Sigmoid colon (tissue), 7 donors: ENCODE measurements around the gene TFEB. TPM values are rescaled to one million over a fixed set of nuclear protein-coding genes. Genes with fewer than 3 reads are reported as not detected.
A peak's percentile ranks its signal among the peaks of the same experiment; 100 is the strongest.

Source experiments
- DNase-seq: peaks from one replicate; pipeline ENCODE4 v3.0.0-alpha.2; 2019
- H3K27ac ChIP-seq, 4 donors: fragments of 200-600 bp; sonication (generic); one replicate each; pipeline ENCODE4 v1.5.1; 2016 to 2019; ENCODE audit warnings: mild to moderate bottlenecking in 1 of 4
- H3K27me3 ChIP-seq, 3 donors: fragments of 200-600 bp; sonication (generic); one replicate each; pipeline ENCODE4 v1.5.1; 2019; ENCODE audit warnings: mild to moderate bottlenecking in 1 of 3
- H3K36me3 ChIP-seq, 4 donors: fragments of 200-600 bp; sonication (generic); one replicate each; pipeline ENCODE4 v1.5.1; 2016 to 2019
- H3K4me1 ChIP-seq, 4 donors: fragments of 200-600 bp; sonication (generic); one replicate each; pipeline ENCODE4 v1.5.1; 2017 to 2019
- H3K4me3 ChIP-seq, 4 donors: fragments of 200-600 bp; sonication (generic); one replicate each; pipeline ENCODE4 v1.5.1; 2017 to 2019; ENCODE audit warnings: mild to moderate bottlenecking in 2 of 4, moderate library complexity in 1 of 4
- H3K9me3 ChIP-seq, 4 donors: fragments of 200-600 bp in 3 of 4; sonication (generic) in 3 of 4; one replicate each; pipeline versions ENCODE4 v1.5.1 to v1.6.1; 2013 to 2019
- CTCF ChIP-seq, 4 experiments: fragments of 450-650 bp in 3 of 4; fragments of 200-600 bp in 1 of 4; IDR thresholded peaks; one replicate each; pipeline ENCODE4 v1.5.1; 2016 to 2019; ENCODE audit warnings: antibody characterized with exemption in 4 of 4, mild to moderate bottlenecking in 3 of 4, moderate library complexity in 2 of 4
- EP300 ChIP-seq, 4 donors: sonication (generic); formaldehyde crosslinking; IDR thresholded peaks; one replicate each; pipeline ENCODE4 v1.6.1; 2017; ENCODE audit warnings: antibody characterized with exemption in 4 of 4
- POLR2A ChIP-seq, 2 donors: fragments of 450-650 bp; IDR thresholded peaks; one replicate each; pipeline ENCODE4 v1.6.1; 2016; ENCODE audit warnings: antibody characterized with exemption in 2 of 2, mild to moderate bottlenecking in 2 of 2, moderate library complexity in 2 of 2
- POLR2AphosphoS5 ChIP-seq, 4 donors: sonication (generic); formaldehyde crosslinking; IDR thresholded peaks; one replicate each; pipeline ENCODE4 v1.6.1; 2017; ENCODE audit warnings: antibody characterized with exemption in 4 of 4
- WGBS, 2 donors: extraction: QIAGEN DNeasy Blood & Tissue Kit; methylation state at CpG; one replicate each; pipeline ENCODE4 v1.1.7; 2013; 5-methylcytosine and 5-hydroxymethylcytosine counted together
- intact Hi-C: fragments of 100-400 bp; cut with DNase I; formaldehyde crosslinking; loops from one replicate; pipeline ENCODE4 v1.15.1; 2023
- polyA plus RNA-seq, 3 donors: library from polyadenylated mRNA; stranded (reverse); fragments of 200-250 nt; gene quantifications; one replicate each; pipeline ENCODE4 v1.2.3, GENCODE V29; 2013
- total RNA-seq, 4 donors: library from RNA; depleted of rRNA; stranded (reverse); fragments of >200 nt; gene quantifications; one replicate each; pipeline ENCODE4 v1.1.0, GENCODE V29; 2016
- donor health status: healthy with polysubstance abuse.
- donor health status: Bipolar disorder and iron deficiency.
- donor health status: healthy.

Gene TFEB
- total and polyA plus RNA-seq, 7 donors, result 21.0 to 40.9 (median 28.2) TPM

DNA sequence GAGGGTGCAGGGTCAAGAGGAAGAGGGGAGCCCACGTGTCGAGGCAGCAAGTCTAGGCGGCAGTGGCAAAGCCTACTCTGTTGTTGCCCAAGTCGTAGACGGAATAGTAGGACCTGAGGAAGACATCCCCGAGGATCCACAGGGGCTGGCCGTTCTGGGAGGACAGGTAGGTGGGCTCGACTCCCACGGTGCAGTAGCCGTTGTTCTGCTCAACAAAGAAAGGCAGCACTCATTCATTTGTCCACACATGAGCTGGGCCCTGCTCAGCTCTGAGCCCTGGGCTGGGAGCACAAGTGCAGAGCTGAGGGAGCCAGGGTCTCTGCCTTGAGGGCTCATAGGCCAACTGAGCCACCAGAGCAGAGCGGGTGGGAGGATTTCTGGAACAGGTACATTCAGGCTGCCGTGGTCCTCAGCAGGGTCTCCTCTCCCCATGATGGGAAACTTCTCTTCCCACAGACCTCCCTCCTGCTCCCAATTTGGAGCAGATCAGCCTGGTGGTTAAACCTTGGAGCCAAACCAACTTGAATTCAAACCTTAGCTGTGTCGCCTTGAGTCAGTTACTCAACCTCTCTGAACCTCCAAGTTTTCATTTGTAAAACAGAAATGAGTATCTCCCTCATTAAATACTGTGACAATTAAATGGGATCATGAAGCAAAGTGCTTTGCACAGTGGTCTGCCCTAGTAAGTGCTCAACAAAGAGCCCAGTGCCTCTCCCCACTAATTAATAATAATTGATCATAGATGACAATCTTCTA, 1.6 kb upstream of the TFEB start:
- Histone ChIP-seq H3K36me3 (no peaks in the 10 kb centered on the region), H3K27ac (no peak overlapping the region), H3K27me3 (no peaks in the 10 kb centered on the region), H3K4me3 (no peak overlapping the region), H3K9me3 (no peaks in the 10 kb centered on the region), H3K4me1 (peaks cover 0 to 28% (median 24%) of the 10 kb centered on the region in 4 donors)
- no peak for TF ChIP-seq CTCF (IDR thresholded peaks at IDR 0.05)
- no peak for TF ChIP-seq POLR2AphosphoS5 (IDR thresholded peaks at IDR 0.05)
- TF ChIP-seq EP300 (IDR thresholded peaks at IDR 0.05), result no peak
- no peak for TF ChIP-seq POLR2A (IDR thresholded peaks at IDR 0.05)
- DNase-seq, result no peak
- WGBS, 2 donors, result 94% methylated on average over 13 of the region's 13 CpGs
- intact Hi-C loops, result no loop called here

DNA sequence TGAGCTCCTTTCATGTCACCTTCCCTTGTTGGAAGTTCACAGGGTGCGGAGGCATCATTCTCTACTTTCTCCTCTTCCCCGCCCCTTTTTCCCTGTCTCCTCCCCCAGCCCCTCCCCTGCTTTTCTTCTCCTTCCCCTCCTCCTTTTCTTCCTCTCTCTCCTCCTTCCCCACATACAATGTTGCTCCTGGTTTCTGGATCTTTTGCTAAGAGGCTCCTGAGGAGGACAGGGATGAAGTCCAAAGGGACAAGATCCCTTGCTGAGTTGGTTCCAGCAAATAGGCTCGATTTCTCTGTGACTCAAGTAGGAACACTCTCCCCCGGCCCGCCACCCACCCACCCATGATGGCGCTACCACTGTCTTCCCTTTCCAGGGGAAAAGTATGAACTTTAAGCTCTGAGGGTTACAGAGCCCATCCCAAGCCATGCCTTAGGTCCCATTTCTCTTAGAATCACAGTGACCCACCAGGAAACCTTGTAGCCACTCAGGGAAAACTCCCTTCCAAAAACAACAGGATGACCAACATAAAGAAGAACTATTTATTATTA, 852 bp upstream of the TFEB start:
- peaks cover 0 to 6% (median 0%) of the 10 kb centered on the region in 4 donors for H3K36me3 ChIP-seq
- H3K27ac ChIP-seq, result no peak overlapping the region
- peak overlapping the region in 1 of 4 donors; percentile 95 for H3K4me3 ChIP-seq
- 73 to 78% methylated on average over 6 of the region's 6 CpGs for WGBS, 2 donors
- no peaks in the 10 kb centered on the region for H3K27me3 ChIP-seq
- peaks cover 0 to 35% (median 28%) of the 10 kb centered on the region in 4 donors for H3K4me1 ChIP-seq
- intact Hi-C loops, result no loop called here
- no peaks in the 10 kb centered on the region for H3K9me3 ChIP-seq
- DNase-seq, result no peak
- TF ChIP-seq POLR2AphosphoS5 (IDR thresholded peaks at IDR 0.05) (no peak), EP300 (IDR thresholded peaks at IDR 0.05) (no peak)

GRCh38 chr6:41734666-41735426, 562 bp downstream of the TFEB start:
- H3K4me3 ChIP-seq, result peak overlapping the region; percentile 71 to 95 (median 88)
- H3K36me3 ChIP-seq, result peaks cover 0 to 6% (median 0%) of the 10 kb centered on the region in 4 donors
- H3K4me1 ChIP-seq, result peaks cover 0 to 46% (median 38%) of the 10 kb centered on the region in 4 donors
- H3K27me3 ChIP-seq, result no peaks in the 10 kb centered on the region
- DNase-seq, result peak; percentile 92
- intact Hi-C loops, result loop anchor here (1.0 to 2.0 kb wide), 3 partner anchors 29 to 52 kb away; partner anchors contain the start of genes FRS3 and TOMM6
- no peak for TF ChIP-seq CTCF (IDR thresholded peaks at IDR 0.05)
- TF ChIP-seq POLR2A (IDR thresholded peaks at IDR 0.05), result no peak
- TF ChIP-seq EP300 (IDR thresholded peaks at IDR 0.05), result no peak
- no peaks in the 10 kb centered on the region for H3K9me3 ChIP-seq
- H3K27ac ChIP-seq, result peak overlapping the region; percentile 96 to 98 (median 97)
- WGBS, 2 donors, result 0 to 1% methylated on average over 76 of the region's 76 CpGs

GRCh38 chr6:41733707-41734665, 1.4 kb downstream of the TFEB start:
- Histone ChIP-seq H3K36me3 (peaks cover 0 to 6% (median 0%) of the 10 kb centered on the region in 4 donors), H3K4me3 (peak overlapping the region; percentile 71 to 95 (median 88)), H3K4me1 (peaks cover 0 to 54% (median 43%) of the 10 kb centered on the region in 4 donors), H3K9me3 (no peaks in the 10 kb centered on the region), H3K27ac (peak overlapping the region; percentile 96 to 98 (median 97)), H3K27me3 (no peaks in the 10 kb centered on the region)
- TF ChIP-seq POLR2AphosphoS5 (IDR thresholded peaks at IDR 0.05), result peak; percentile 31 to 72 (median 51)
- TF ChIP-seq CTCF (IDR thresholded peaks at IDR 0.05), result no peak
- intact Hi-C loops, result loop anchor here (2.0 kb wide), 2 partner anchors 45 to 53 kb away; partner anchors contain the start of genes FRS3 and TOMM6
- WGBS, 2 donors, result 2 to 3% methylated on average over 73 of the region's 73 CpGs
- peak; percentile 89 for DNase-seq
